HepG2 (cell line): ENCODE results near the gene WDR81.

ENCODE experiments used
- ARID3A ChIP-seq: IDR thresholded peaks from 2 replicates; pipeline ENCODE4 v1.6.1; 2012; ENCODE audit warnings: low read depth, low read length, improper control_type of control experiment
- HMGXB4 ChIP-seq, 2 experiments: sonication (generic) in 1 of 2; formaldehyde crosslinking in 1 of 2; IDR thresholded peaks; 2 replicates each; pipeline versions ENCODE4 v1.4.0 to v1.6.1; 2018 to 2020; ENCODE audit warnings: missing genetic modification reagents in 2 of 2, borderline replicate concordance in 1 of 2, low read depth in 1 of 2, mild to moderate bottlenecking in 1 of 2, missing biosample characterization in 1 of 2

- TF ChIP-seq ARID3A = no peak
- peak in 1 of 2 experiments; percentile 69; a peak in 2 of 4 replicates for TF ChIP-seq HMGXB4 (CRISPR knock-in tag; IDR thresholded peaks at IDR 0.05; ENCODE audit: borderline replicate concordance in 1 of 2, low read depth in 1 of 2)
Measured at GRCh38 chr17:1713878-1714426, 10.6 kb upstream of the WDR81 start.
